WTC11 (cell line): ENCODE data around the gene CDR2. TPM values are rescaled to one million over a fixed set of nuclear protein-coding genes. Genes with fewer than 3 reads are reported as not detected.
A peak's percentile ranks its signal among the peaks of the same experiment; 100 is the strongest.

Experiments
- ATAC-seq: fragments of 200-7000 bp; cut with Tn5 transposase; 2 replicates; pipeline ENCODE4 v1.10.0; 2021; ENCODE audit warnings: mild to moderate bottlenecking, moderate library complexity
- CTCF ChIA-PET: fragments of 300-600 bp; sonication (Branson Sonifier 250); formaldehyde crosslinking; loops from one replicate; lab custom pipeline; 2021; ENCODE audit warnings: antibody characterized with exemption; lab: Charles Lee
- POLR2A ChIA-PET: fragments of 350-600 bp; sonication (Branson Sonifier 250); formaldehyde crosslinking; loops from one replicate; lab custom pipeline; 2021; ENCODE audit warnings: antibody characterized with exemption; lab: Charles Lee
- DNase-seq: peaks from one replicate; pipeline ENCODE4 v3.0.0; 2021; ENCODE audit warnings: low spot score
- H3K27ac Mint-ChIP-seq: 2 replicates; pipeline ENCODE4 v1.8.0; 2021; ENCODE audit warnings: mixed read lengths
- H3K27me3 Mint-ChIP-seq: 2 replicates; pipeline ENCODE4 v1.8.0; 2021; ENCODE audit warnings: low read depth, mild to moderate bottlenecking, moderate library complexity, mixed read lengths
- H3K36me3 Mint-ChIP-seq: 2 replicates; pipeline ENCODE4 v1.8.0; 2021; ENCODE audit warnings: mixed read lengths
- H3K4me1 Mint-ChIP-seq: 2 replicates; pipeline ENCODE4 v1.8.0; 2022; ENCODE audit warnings: mixed read lengths
- H3K4me3 Mint-ChIP-seq: 2 replicates; pipeline ENCODE4 v1.8.0; 2021; ENCODE audit warnings: mild to moderate bottlenecking, moderate library complexity, mixed read lengths
- H3K9me3 Mint-ChIP-seq: 2 replicates; pipeline ENCODE4 v1.8.0; 2021; ENCODE audit warnings: mixed read lengths
- AFF4 ChIP-seq: sonication (generic); formaldehyde crosslinking; IDR thresholded peaks from 2 replicates; pipeline ENCODE4 v1.8.1; 2023; ENCODE audit warnings: mild to moderate bottlenecking, missing genetic modification reagents, borderline replicate concordance
- CTCF ChIP-seq: fragments of 200-600 bp; IDR thresholded peaks from 2 replicates; pipeline ENCODE4 v1.8.0; 2022; ENCODE audit warnings: antibody characterized with exemption
- E2F5 ChIP-seq: sonication (generic); formaldehyde crosslinking; IDR thresholded peaks from 2 replicates; pipeline ENCODE4 v1.8.1; 2022; ENCODE audit warnings: mild to moderate bottlenecking, moderate library complexity, missing genetic modification reagents
- FOXP4 ChIP-seq: sonication (generic); formaldehyde crosslinking; IDR thresholded peaks from 2 replicates; pipeline ENCODE4 v1.8.0; 2022; ENCODE audit warnings: mild to moderate bottlenecking, missing genetic modification reagents
- GTF2I ChIP-seq: fragments of 250-450 bp; sonication (Bioruptor Pico); conservative IDR thresholded peaks from 2 replicates; pipeline ENCODE4 v1.4.0; 2021; ENCODE audit warnings: mild to moderate bottlenecking
- HMGXB4 ChIP-seq: sonication (generic); formaldehyde crosslinking; IDR thresholded peaks from 2 replicates; pipeline ENCODE4 v1.8.1; 2023; ENCODE audit warnings: mild to moderate bottlenecking, moderate library complexity, missing genetic modification reagents
- JUN ChIP-seq: sonication (generic); formaldehyde crosslinking; IDR thresholded peaks from 2 replicates; pipeline ENCODE4 v1.8.0; 2023; ENCODE audit warnings: mild to moderate bottlenecking, missing genetic modification reagents
- MAX ChIP-seq: sonication (generic); formaldehyde crosslinking; IDR thresholded peaks from 2 replicates; pipeline ENCODE4 v1.8.0; 2022; ENCODE audit warnings: mild to moderate bottlenecking, missing genetic modification reagents
- MLX ChIP-seq: sonication (generic); formaldehyde crosslinking; IDR thresholded peaks from 2 replicates; pipeline ENCODE4 v1.8.1; 2023; ENCODE audit warnings: mild to moderate bottlenecking, missing genetic modification reagents, moderate library complexity
- RELA ChIP-seq: sonication (generic); formaldehyde crosslinking; IDR thresholded peaks from 2 replicates; pipeline ENCODE4 v1.8.1; 2022; ENCODE audit warnings: missing genetic modification reagents, mild to moderate bottlenecking, borderline replicate concordance
- SP1 ChIP-seq: sonication (generic); formaldehyde crosslinking; conservative IDR thresholded peaks from 2 replicates; pipeline ENCODE4 v1.8.1; 2022; ENCODE audit warnings: missing genetic modification reagents
- ZBTB21 ChIP-seq: sonication (generic); formaldehyde crosslinking; IDR thresholded peaks from 2 replicates; pipeline ENCODE4 v1.8.1; 2023; ENCODE audit warnings: mild to moderate bottlenecking, missing genetic modification reagents, borderline replicate concordance
- ZMAT4 ChIP-seq: fragments of 250-450 bp; sonication (Bioruptor Pico); IDR thresholded peaks from 2 replicates; pipeline ENCODE4 v1.9.0; 2021; ENCODE audit warnings: mild to moderate bottlenecking
- ZNF121 ChIP-seq: sonication (generic); formaldehyde crosslinking; IDR thresholded peaks from 2 replicates; pipeline ENCODE4 v1.8.0; 2023; ENCODE audit warnings: missing genetic modification reagents
- ZNF232 ChIP-seq: sonication (generic); formaldehyde crosslinking; IDR thresholded peaks from 2 replicates; pipeline ENCODE4 v1.8.0; 2022; ENCODE audit warnings: mild to moderate bottlenecking, missing genetic modification reagents
- total RNA-seq: library from RNA; stranded (reverse); gene quantifications from 3 replicates; pipeline ENCODE4 v1.2.3, GENCODE V29; 2021

Gene CDR2
- total RNA-seq, 1 experiment from 2014 or later = 40.9 TPM

- TF ChIP-seq MLX (CRISPR knock-in tag) (no peak), AFF4 (CRISPR knock-in tag) (no peak), ZBTB21 (CRISPR knock-in tag) (no peak), ZNF121 (CRISPR knock-in tag) (no peak), FOXP4 (CRISPR knock-in tag) (no peak), JUN (CRISPR knock-in tag) (no peak), ZMAT4 (CRISPR knock-in tag) (no peak)
- TF ChIP-seq, all 79 proteins: peak for 0
These were observed 52.4 kb downstream of the CDR2 start (continued) for GRCh38 chr16:22322021-22322471.

GRCh38 chr16:22321340-22322001 is 52.9 kb downstream of the CDR2 start:
- POLR2A ChIA-PET = no interaction called here
- Mint-ChIP-seq H3K9me3 (no peaks in the 10 kb centered on the region), H3K36me3 (peaks cover 32% of the 10 kb centered on the region), H3K4me1 (no peaks in the 10 kb centered on the region), H3K27me3 (no peaks in the 10 kb centered on the region), H3K4me3 (no peak overlapping the region), H3K27ac (peak overlapping the region; percentile 74)
- DNase-seq = peak; percentile 79
- ATAC-seq = peak; percentile 80
- CTCF ChIA-PET = interaction anchor here (0.6 to 1.6 kb wide), 20 partner anchors 8 to 1369 kb away, joined by 3 to 19 read pairs (median 3); partner anchors contain the start of gene LDAF1
- TF ChIP-seq HMGXB4 (CRISPR knock-in tag) (peak; percentile 26; the same call in 1 of the 2 replicates), MAX (peak; percentile 80), CTCF (peak; percentile 83), E2F5 (CRISPR knock-in tag) (no peak), ZNF232 (CRISPR knock-in tag) (no peak), GTF2I (no peak), RELA (no peak), SP1 (no peak)
